Measurements from ENCODE around the gene ZNF485.
"Not testable (repeated sequence)": the region's sequence is repeated elsewhere in the genome, so short reads cannot be mapped to it uniquely, and the experiment has no call there.

The ZNF485 gene

DNA sequence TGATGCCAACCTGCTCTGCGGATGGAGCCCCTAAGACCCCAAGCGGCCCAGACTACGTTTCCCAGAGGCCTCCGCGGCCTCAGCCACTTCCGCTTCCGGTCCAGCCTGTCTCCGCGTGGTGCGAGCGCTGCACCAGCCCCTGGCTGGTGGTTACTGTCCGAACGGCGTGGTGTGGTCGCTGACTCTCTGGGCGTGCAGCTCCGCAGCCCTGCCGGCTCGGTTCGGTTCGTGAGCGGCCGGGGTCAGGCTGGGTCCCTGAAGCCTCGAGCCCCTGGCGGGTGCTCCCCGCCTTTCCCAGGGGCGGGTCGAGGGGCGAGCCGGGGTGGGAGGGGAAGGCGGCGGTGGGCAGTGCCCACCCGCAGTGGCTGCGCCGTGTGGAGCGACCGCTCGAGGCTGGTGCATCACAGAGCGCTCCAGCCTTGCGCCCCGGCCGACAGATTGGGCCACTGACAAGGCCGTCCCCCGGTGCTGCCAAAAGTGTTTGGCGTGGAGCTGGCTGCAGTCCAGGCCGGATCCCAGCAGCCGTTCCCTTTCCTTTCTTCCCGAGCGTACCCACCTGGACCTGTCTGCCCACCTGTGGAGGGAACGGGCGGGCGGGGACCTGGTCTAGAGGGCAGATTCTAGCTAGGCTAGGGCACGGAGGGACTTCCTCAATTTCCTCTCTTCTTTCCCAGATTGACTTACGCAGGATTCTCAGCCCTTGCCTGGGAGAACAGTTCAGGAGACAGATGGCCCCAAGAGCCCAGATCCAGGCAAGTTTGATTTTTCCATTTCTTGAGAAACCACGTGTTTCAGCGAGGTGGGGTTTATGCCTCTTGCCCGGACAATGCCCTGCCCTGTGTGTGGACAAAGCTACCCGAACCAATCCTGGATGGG, at the start of gene ZNF485:
ZNF485 (plus strand) TSS at position 116 of the 876 bp plus-strand sequence; CDS start at position 729, 613 bp downstream.
- FAIRE-seq (peak; percentile 97), DNase-seq (ENCODE audit: low spot score) (peak; percentile 95)

DNA sequence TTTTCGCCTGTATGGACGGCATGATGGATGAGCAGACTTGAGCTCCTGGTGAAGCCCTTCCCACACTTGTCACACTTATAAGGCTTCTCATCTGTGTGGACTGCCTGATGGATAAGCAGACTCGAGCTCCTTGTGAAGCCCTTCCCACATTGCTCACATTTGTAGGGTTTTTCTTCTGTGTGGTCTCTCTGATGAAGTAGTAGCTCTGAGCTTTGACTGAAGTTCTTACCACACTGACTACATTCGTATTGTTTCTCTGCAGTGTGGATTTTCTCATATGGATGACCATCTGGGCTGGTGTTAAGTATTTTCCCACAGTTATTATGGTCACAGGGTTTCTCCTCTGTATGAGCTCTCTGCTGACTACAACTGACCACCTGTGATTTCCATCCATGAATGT, 49.0 kb upstream of the ZNF485 start:
- DNase-seq (ENCODE audit: low spot score) (no peak), FAIRE-seq (no peak)

DNA sequence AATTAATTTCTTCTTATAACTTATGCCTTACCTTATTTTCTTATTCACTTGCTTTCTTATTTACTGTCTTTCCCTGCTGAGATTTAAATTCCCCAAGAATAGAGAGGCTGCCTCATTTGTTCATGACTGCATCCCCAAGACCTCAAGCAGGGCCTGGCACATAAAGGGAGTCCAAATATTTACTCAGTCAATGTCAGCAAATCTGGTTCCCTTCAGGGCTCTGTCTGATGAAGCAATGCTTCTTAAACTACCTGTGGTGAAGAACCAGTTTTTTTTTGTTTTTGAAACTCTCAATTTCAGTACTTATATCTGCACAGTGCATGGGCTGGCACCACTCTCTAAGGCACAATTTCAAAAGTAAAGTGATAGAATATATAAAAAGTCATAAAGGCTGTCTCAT, 36.6 kb upstream of the ZNF485 start:
- DNase-seq (ENCODE audit: low spot score) = no peak
- FAIRE-seq = no peak

DNA sequence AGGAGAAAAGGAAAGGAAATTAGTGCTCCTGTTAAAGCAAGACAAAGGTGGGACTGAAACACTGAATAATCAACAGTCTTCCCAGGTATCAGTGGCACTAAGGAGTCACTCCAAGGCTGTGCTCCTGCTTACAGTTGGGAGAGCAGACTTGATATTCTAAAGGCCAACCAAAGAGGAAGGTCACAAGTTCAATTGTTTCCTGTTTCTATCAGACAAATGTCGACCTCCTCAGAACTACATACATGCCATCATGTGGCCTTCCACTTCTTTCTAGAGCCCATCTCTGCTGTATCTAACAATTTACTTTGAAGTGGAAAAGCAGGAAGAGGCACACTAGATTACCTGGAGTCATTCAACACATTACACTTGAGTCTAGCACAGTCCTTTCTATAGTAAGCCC, 35.3 kb upstream of the ZNF485 start:
- DNase-seq (ENCODE audit: low spot score) (no peak), FAIRE-seq (no peak)

DNA sequence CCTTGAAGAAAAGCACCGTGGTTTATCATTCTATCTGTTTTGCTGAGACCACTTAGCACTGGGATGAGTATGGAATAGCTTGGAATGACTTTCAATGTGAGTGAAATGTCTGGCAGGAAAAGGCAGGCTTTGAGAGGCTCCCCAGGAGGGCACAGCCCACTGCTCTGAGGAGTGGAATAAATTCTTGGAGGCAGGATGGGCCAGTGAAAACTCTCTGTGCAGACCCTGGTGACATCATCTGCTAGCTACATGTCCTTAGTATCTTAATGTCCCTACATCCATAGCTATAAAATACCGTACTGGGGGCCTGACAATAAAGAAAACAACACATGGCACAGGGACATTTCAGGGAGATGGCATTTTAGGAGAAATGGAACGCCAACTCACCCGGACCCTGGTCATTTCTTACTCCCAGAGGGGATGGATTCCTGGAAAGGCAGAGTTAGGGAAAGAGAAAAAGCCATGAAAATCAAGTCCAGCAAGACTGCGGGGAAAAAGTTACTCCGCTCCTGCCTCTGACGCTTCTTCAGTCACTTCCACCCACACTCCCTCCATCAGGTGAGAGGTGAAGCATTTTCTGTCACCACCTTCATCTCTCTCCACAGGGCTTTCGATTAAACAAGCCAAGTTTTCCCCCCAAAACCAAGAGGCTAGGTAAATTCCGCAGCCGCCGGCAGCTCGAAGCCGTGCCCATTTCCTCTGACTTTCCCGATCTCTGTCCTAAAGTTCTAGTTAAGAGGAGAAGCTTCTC, 32.8 kb upstream of the ZNF485 start:
- no peak for FAIRE-seq
- DNase-seq (ENCODE audit: low spot score) = peak; percentile 18

DNA sequence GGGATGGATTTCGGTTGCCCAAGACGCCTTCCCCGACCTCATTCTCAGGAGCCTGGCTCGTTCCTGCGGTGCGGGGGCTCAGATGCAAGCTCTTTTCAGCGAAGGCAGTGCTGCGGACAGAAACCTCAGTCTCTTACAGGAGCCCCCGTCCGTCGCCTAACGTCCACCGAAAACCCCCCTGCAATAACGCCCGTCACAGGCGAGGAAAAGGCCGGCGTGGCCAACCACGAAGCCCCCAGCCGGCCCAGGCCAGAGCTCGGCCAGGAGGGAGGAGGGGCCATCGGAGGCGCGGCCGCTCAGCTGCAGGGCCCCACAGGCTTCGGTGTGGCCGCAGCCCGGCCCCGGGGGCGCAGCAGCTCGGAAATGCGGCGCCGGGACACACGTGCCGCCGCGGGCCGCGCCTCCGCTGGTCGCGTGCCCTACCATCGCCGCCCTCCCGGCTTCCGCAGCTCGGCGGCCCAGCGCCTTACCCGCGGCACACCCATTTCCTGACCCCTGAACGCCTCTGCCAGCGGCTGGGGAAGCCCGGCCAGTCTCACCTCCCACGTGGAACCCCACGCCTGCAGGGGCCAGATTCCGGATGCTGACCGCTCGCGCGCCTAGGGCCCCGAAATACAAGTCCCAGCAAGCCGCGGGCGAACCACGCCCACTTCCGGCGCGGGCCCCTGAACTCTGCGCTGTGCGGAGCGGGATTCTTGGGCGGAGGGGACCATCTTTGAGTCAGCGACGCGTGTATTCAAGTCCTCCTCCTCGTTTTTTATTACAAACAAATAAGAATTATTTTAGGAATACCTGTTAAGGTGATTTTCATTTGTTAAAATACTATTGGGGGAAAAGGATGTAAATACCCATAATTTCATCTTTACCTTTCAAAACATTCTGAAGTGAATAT, 32.0 kb upstream of the ZNF485 start, which contains the start of gene ZNF239:
ZNF239 (minus strand) TSS at position 616 of the 892 bp plus-strand sequence. CDS start 16,537 bp downstream, outside the sequence.
- FAIRE-seq = peak; percentile 46
- DNase-seq (ENCODE audit: low spot score) = peak; percentile 97

DNA sequence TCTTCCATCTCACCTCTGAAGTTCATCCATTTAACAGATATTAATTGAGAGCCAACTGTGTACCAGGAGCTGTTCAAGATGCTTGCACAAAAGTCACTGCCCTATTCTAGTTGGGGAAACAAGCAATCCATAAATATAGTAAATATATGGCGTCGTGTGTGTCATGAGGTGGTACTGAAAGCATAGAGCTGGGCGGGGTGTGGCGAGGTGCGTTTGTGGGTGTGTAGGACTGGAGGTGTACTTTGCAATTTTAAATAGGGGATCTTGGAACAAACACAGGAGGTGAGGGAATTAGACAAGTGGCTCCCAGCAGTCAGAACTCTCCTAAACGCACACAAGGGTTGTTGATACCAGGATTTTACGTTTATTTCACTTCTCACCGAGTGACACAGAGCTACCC, 31.3 kb upstream of the ZNF485 start:
- peak; percentile 83 for FAIRE-seq
- no peak for DNase-seq (ENCODE audit: low spot score)

DNA sequence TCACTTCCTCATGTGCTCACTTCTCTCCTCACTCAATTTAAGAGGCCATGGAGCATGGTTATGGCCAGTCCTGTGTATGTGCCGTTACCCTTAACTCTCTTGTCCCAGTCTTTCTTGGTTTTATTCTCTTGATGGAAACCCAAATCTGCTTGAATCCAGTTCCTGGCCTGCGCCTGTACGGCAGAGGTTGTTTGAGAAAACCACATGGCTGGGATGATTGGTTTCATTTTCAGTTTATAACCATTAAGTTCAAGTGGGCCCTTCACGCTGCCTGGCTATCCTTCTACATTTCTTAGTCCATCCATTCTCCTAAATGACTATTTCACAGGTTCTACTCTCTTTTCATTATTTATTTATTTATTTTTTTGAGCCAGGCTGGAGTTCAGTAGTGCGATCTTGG, 30.2 kb upstream of the ZNF485 start:
- no peak for DNase-seq (ENCODE audit: low spot score)
- FAIRE-seq = peak; percentile 17

DNA sequence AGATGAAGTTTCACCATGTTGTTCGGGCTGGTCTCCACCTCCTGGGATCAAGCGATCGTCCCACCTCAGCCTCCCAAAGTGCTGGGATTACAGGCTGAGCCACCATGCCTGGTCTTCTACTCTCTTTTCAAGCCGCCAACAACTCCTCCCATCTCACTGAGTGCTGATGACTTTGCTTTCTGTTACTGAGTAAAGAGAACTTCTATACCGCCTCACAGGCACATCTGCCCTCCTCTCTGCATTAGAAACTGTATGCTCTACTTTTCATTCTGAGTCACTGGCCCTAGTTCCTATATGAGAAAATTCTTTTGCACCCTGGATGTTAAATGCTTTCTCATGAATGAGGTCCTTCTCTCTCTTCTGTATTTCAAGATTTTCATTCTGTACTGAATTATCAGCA, 29.7 kb upstream of the ZNF485 start:
- FAIRE-seq = no peak

DNA sequence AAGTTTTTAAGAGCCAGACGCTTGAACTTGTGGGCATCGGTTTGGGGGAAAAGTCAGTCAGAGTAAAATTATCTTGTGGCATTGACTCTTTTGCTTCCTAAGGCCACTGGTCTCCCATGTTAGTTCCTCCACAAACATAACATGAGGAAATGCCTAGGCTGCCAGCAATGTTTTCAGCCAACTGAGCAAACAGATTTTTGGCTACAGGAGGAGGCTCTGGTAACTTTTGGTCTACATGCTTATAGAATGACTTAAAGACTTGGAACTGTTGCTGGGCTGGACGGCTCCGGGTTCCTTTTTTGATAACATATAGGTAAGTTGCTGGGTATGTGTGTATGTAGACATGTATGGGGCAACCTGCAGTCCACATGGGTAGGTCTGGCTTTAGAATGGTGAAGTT, 22.2 kb upstream of the ZNF485 start:
- DNase-seq (ENCODE audit: low spot score) = no peak
- FAIRE-seq = no peak

More for the DNA sequence above, 29.7 kb upstream of the ZNF485 start:
- no peak for DNase-seq (ENCODE audit: low spot score)

DNA sequence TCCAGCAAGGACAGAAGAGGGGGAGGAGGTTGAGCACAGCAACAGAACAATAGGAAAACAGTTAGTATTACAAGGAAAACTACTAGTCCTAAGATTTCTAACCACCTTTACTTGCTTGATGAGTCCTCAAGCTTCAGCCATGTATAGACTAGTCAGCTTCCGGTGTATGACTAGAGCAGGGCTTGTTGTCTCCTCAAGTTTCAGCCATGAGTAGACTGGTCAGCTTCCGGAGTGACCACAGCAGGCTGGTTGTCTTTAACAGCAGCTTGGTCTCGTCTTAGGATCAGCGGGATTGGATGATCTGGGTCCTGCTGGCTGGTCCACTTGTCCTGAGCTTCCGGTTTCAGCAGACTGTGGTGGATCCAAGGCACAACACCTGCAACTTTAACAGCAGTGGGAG, 21.2 kb upstream of the ZNF485 start:
- no peak for DNase-seq (ENCODE audit: low spot score)

DNA sequence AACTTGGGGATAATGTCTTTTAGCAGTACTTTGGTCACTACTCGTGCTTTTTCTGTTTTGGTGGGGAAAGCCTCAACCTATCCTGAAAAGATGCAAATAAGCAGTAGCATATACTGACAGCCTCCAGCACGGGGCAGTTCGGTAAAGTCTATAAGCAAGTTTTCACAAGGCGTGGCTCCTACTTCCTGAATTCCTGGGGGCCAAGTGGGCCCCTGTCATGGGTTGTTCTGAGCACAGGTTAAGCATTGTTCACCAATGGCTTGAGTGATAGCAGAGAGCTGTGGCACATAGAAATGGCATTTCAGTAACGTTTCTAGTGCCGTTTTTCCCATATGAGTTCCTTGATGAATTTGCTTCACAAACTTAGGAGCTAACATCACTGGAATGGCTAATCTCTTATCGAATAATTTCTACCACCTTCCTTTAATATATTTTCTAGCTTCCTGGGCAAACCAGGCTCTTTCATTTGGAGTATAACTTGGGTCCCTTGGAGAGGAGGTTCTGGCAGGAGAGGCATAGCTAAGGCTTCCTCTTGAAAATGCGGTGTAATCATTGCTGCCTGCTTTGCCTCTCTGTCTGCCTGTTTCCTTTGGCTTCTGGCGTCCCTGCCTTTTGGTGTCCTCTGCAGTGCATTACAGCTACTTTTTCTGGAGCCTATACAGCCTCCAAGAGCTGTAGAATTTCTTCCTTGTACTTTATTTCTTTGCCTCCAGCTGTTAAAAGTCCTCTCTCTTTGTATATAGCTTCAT, 20.1 kb upstream of the ZNF485 start:
- FAIRE-seq = no peak
- no peak for DNase-seq (ENCODE audit: low spot score)

More for the DNA sequence above, 21.2 kb upstream of the ZNF485 start:
- FAIRE-seq = no peak

DNA sequence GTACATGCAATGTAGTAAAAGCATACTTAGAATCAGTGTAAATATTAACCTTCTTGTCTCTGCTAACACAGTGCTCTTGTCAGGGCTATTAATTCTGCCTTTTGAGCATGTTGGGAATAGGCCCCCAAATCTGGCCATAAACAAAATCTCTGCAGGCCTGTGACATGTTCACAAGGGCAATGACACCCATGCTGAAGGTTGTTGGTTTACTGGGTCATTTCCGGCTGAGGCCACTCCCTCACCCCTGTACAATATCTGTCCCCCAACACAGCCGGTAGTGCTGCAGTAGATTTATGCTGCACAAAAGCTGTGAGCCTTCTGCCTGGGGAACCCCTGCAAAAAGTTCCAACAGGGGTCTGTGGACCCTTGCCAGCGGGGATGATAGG, 19.5 kb upstream of the ZNF485 start:
- not testable (repeated sequence) for DNase-seq (ENCODE audit: low spot score); FAIRE-seq

DNA sequence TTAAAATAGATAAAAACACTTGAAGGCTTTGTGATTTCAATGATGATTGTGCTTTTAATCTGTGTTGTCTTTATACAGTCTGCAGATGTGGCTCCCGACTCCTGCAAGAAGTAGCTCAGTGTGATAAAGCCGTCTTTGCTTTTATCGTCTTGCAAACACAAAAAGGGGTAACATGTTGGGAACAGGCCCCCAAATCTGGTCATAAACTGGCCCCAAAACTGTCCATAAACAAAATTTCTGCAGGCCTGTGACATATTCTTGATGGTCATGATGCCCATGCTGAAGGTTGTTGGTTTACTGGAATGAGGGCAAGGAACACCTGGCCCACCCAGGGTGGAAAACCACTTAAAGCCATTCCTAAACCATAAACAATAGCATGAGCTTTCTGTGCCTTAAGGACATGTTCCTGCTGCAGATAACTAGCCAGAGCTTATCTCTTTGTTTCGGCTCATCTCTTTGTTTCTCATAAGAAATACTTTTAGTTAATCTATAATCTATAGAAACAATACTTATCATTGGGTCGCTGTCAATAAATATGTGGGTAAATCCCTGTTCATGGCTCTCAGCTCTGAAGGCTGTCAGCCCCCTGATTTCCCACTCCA, 14.8 kb upstream of the ZNF485 start:
- DNase-seq (ENCODE audit: low spot score) = no peak
- no peak for FAIRE-seq

DNA sequence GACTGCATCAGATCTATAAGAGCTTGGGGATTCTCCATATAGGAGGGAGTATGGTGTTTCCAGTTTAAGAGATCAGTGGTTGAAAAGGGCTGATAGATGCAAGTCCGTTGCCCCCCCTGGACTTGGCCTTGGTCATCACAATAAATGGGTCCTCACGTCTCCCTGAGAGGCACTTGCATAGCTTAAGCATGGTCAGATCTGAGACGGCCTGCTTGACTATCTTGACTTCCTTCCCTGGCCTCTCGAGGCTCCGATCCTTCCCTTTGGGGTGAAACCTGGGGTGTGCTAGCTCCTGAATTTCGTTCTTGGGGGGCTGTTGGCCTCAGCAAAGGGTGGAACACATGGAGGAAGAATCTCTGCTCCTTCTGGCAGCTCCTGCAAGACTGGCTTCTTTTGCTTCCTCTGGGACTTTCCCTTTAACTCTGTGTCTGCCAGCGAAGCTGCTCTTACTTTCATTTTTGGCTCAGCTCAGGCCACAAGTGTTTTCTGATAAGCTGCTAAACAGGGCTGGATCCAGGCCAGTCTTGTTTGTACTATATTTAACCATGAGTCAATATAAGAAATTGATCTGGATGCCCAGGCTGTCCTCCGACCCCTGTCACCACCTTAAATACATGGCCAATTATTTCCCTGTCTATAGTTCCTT, 11.2 kb upstream of the ZNF485 start:
- FAIRE-seq = peak; percentile 35
- peak; percentile 33 for DNase-seq (ENCODE audit: low spot score)

DNA sequence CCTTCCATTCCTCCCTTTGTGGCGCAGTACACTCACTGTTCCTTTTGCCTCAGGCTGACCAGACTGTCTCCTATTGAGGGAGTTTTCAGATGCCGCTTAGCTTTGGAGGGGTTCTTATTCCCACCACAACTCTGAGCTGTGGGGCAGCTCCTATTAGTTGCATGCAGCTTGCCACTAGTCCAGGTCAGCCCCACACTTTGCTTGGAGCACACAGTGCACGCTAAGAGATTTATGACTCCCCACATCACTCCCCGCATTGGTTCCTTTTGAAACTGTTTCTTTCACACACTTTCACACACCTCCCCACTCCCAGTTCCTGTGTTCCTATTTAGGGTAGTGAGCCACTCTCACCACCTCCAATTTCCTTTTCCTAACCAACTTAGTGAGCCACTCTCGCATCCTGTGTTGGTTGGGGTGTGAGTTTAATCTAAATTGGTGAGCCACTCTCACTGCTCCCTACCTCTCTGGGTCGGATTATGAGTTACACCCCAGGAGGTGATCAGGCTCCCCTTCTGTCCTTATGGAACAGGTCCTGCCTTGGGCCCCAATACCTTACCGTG, 10.4 kb upstream of the ZNF485 start:
- DNase-seq (ENCODE audit: low spot score) (no peak), FAIRE-seq (no peak)

DNA sequence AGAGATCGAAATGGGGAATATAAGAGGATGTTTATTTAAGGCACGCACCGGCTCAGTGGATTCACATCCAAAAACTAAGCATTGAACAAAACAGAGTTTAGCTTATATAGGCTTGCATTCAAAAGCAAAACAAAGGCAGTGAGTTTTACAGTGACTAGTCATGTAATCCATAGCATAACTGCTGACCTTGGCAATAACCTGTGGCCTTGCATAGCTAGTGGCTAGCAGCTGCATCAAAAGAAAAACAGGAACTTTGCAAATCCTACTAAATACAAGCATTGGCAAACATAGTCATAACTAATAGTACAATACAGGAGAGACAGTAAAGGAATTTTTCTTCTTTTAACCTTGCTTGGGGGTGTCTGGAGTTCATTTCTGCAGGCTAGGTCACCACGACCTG, 9.7 kb upstream of the ZNF485 start:
- peak; percentile 30 for FAIRE-seq

DNA sequence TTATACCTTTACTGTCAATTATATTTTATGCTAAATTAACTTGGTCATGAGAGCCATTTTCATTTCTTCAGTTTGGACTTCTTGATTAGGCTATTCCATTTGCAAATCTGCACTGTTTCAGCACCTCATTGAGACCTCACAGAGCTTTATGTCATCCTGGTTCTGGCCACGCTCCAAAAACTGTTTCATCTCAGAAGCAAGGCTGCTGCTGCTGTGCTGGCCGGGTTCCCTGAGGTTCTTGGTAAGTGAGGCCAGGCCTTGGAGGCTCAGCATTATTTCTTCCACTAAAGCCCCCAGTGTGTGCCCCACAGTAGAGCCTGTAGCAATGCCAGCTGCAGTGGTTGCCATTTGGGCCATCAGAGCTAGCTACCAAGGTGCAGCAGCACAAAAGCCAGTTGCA, 7.8 kb upstream of the ZNF485 start:
- DNase-seq (ENCODE audit: low spot score) (no peak), FAIRE-seq (no peak)

More for the DNA sequence above, 9.7 kb upstream of the ZNF485 start:
- DNase-seq (ENCODE audit: low spot score) = no peak

DNA sequence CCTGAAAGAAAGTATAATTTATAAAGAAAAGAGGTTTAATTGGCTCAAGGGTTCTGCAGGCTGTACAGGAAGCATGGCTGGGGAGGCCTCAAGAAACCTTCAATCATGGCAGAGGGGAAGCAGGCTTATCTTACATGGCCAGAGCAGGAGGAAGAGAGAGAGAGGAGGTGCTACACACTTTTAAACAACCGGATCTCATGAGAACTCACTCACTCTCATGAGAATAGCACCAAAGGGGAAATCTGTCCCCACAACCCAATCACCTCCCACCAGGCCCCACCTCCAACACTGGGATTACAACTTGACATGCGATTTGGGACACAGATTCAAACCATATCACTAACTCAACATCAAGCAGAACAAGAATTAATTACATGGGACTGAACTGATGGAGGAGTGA, 6.9 kb upstream of the ZNF485 start:
- DNase-seq (ENCODE audit: low spot score) (no peak), FAIRE-seq (no peak)
